Islet of Langerhans (tissue), 1 donor: ENCODE results near the gene FBXO15.

Source experiments
- FAIRE-seq: peaks from one replicate; lab custom pipeline; 2011; peaks lifted over from hg19 to GRCh38; lab: Jason Lieb, UNC

Gene FBXO15

GRCh38 chr18:74113711-74114110 is 33.9 kb downstream of the FBXO15 start:
- no peak for FAIRE-seq

- FAIRE-seq: no peak
These were observed 36.7 kb downstream of the FBXO15 start for GRCh38 chr18:74110976-74111375.

- no peak for FAIRE-seq
These were observed 37.5 kb downstream of the FBXO15 start for GRCh38 chr18:74110149-74110548.

GRCh38 chr18:74108460-74108859 is 39.2 kb downstream of the FBXO15 start:
- FAIRE-seq: no peak

GRCh38 chr18:74097803-74098202 is 49.8 kb downstream of the FBXO15 start:
- no peak for FAIRE-seq

- no peak for FAIRE-seq
These were observed 54.7 kb downstream of the FBXO15 start for GRCh38 chr18:74092922-74093321.

GRCh38 chr18:74084184-74084855 is 63.3 kb downstream of the FBXO15 start:
- no peak for FAIRE-seq

- no peak for FAIRE-seq
These were observed 64.1 kb downstream of the FBXO15 start for GRCh38 chr18:74083557-74083952.

GRCh38 chr18:74082742-74083556 is 64.7 kb downstream of the FBXO15 start:
- no peak for FAIRE-seq

GRCh38 chr18:74081966-74082741 is 65.5 kb downstream of the FBXO15 start:
- no peak for FAIRE-seq

- no peak for FAIRE-seq
These were observed 69.4 kb downstream of the FBXO15 start for GRCh38 chr18:74078257-74078656.

- no peak for FAIRE-seq
These were observed 72.7 kb downstream of the FBXO15 start for GRCh38 chr18:74074668-74075564.

- FAIRE-seq: no peak
These were observed 73.5 kb downstream of the FBXO15 start for GRCh38 chr18:74073957-74074667.

- FAIRE-seq: no peak
These were observed 78.2 kb downstream of the FBXO15 start for GRCh38 chr18:74069178-74070050.

- FAIRE-seq: no peak
These were observed 79.3 kb downstream of the FBXO15 start for GRCh38 chr18:74068296-74068695.

GRCh38 chr18:74066018-74066417 is 81.6 kb downstream of the FBXO15 start:
- FAIRE-seq: no peak

- no peak for FAIRE-seq
These were observed 82.3 kb downstream of the FBXO15 start for GRCh38 chr18:74065366-74065765.

GRCh38 chr18:74064510-74064909 is 83.1 kb downstream of the FBXO15 start:
- no peak for FAIRE-seq

- FAIRE-seq: no peak
These were observed 84.1 kb downstream of the FBXO15 start for GRCh38 chr18:74063557-74063956.

- FAIRE-seq: no peak
These were observed 84.6 kb downstream of the FBXO15 start for GRCh38 chr18:74063023-74063422.
